ENCODE data around the gene TP53I11. TPM values are rescaled to one million over a fixed set of nuclear protein-coding genes. Genes with fewer than 3 reads are reported as not detected.

TP53I11 gene
- total and polyA plus RNA-seq, 9 of the 15 experiments (the other 6 are each of a cell fraction or from before 2014, with no cell fraction given) = 0.14 to 2.5 (median 1.2) TPM; not detected in 2

DNA sequence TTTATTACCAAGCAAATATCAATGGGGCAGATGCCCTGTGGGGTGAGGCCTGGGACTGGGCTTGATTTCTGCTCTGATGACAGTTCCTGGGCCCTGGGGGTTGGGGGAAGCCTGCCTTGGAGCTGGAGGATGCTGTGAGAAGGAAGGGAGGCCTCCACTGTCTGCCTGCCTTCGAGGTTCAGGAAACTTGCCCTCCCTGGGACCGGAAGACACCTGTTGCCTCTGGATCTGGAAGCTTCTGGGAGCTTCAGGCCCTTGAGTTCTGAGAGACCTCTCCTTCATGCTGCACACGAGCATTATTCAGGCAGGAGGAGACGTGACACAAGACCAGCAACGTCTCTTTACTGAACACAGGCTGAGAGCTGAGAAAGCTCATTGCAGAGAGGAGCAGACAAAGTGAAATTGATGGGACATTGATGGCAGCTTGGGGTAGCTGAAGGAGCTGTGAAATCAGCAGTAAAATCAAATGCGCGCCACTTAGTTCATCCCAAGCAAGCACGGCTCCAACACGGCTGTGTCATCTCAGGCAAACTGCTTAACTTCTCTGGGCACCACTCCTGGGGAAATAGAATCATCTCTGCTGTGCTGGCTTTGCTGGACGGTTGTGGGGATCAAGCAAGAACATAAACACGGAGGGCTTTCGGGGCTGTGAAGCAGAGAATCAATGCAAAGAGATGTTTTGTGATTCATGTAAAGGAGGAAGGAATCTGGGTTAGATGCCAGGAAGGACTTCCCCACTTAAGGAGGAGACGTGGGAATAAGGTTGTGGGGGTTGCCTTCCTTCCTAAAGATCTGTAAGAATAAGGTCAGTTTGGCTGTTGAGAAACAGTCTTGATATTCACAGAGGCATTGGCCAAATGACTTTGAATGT, 64.5 kb downstream of the TP53I11 start:
- Histone ChIP-seq H3K4me2 (ENCODE audit: insufficient read depth, low read length) (no peak overlapping the region), H3K27ac (ENCODE audit: extremely low read depth, low read depth, low read length) (no peak overlapping the region), H3K79me2 (ENCODE audit: control insufficient read depth, insufficient read depth, low read length) (no peaks in the 10 kb centered on the region), H3K27me3 (ENCODE audit: control insufficient read depth in 2 of 2, insufficient read depth in 2 of 2, low read length in 2 of 2) (peaks cover 7 to 58% of the 10 kb centered on the region in 2 experiments; a peak in 3 of 5 replicates), H3K9me3 (replicated peaks; ENCODE audit: control insufficient read depth, insufficient read depth, low read depth, low read length) (no peaks in the 10 kb centered on the region), H3K4me1 (replicated peaks in 1 of 2; ENCODE audit: control insufficient read depth in 2 of 2, insufficient read depth in 2 of 2, low read length in 2 of 2) (no peaks in the 10 kb centered on the region), H3K9ac (ENCODE audit: insufficient read depth in 1 of 2, low read depth in 2 of 2, low read length in 2 of 2) (no peak overlapping the region), H3K9me1 (ENCODE audit: control insufficient read depth, insufficient read depth, low read length) (no peaks in the 10 kb centered on the region), H3K4me3 (no peak overlapping the region), H2AFZ (ENCODE audit: low read depth, low read length) (no peak overlapping the region), H3K36me3 (ENCODE audit: control insufficient read depth, insufficient read depth, low read length) (no peaks in the 10 kb centered on the region), H4K20me1 (replicated peaks; ENCODE audit: control insufficient read depth, insufficient read depth, low read length) (no peaks in the 10 kb centered on the region; the same call in 1 of the 2 replicates)
- intact Hi-C loops (cut with micrococcal nuclease) (no loop called here), in situ Hi-C loops (cut with MboI) (no loop called here)
- BruUV-seq (replicated peaks) = no TSS peak
- DNase-seq (ENCODE audit: extremely low read depth in 1 of 4, low spot score in 3 of 4) (no peak), ATAC-seq (no peak), FAIRE-seq (no peak)
- 13% methylated on average over 13 of the region's 13 CpGs for WGBS (ENCODE audit: insufficient coverage, low coverage, missing lambda C conversion rate)
- ChIA-PET POLR2A (interaction anchor here (0.6 to 1.1 kb wide), 3 partner anchors 20 to 150 kb away, joined by 3 to 4 read pairs (median 3); no protein-coding TSS in a partner anchor), CTCF (ENCODE audit: low intra/inter-chr PET ratio) (no interaction called here)
- TF ChIP-seq NFATC3 (IDR thresholded peaks at IDR 0.05) (no peak), ILK (tag; IDR thresholded peaks at IDR 0.05; ENCODE audit: borderline replicate concordance, low read depth) (no peak), RNF2 (IDR thresholded peaks at IDR 0.05) (no peak), GATAD2A (IDR thresholded peaks at IDR 0.05) (no peak), ZNF639 (CRISPR knock-in tag; conservative IDR thresholded peaks at IDR 0.05 in 1 of 2, IDR thresholded peaks at IDR 0.05 in 1 of 2) (no peak), ZBTB12 (CRISPR knock-in tag; IDR thresholded peaks at IDR 0.05) (no peak), SP1 (CRISPR knock-in tag; IDR thresholded peaks at IDR 0.05) (no peak), CREBBP (IDR thresholded peaks at IDR 0.05; ENCODE audit: low read depth, low read length) (no peak), STAT6 (CRISPR knock-in tag; IDR thresholded peaks at IDR 0.05) (no peak), ZNF512 (tag; IDR thresholded peaks at IDR 0.05) (no peak), ZNF644 (tag; IDR thresholded peaks at IDR 0.05; ENCODE audit: low read depth) (no peak), MTA3 (IDR thresholded peaks at IDR 0.05; ENCODE audit: borderline replicate concordance) (no peak)

Data from K562 (cell line).